Lower leg skin (tissue), 4 donors: ENCODE data around the gene PRRG2. TPM values are rescaled to one million over a fixed set of nuclear protein-coding genes. Genes with fewer than 3 reads are reported as not detected.

Experiments
- DNase-seq, 2 donors: peaks; one replicate each; pipeline ENCODE4 v3.0.0-alpha.2; 2019; ENCODE audit warnings: low spot score in 2 of 2
- H3K4me3 ChIP-seq: fragments of 200-600 bp; sonication (generic); 2 replicates; pipeline ENCODE4 v1.5.1; 2017; ENCODE audit warnings: mild to moderate bottlenecking, low read depth; ENCODE audit not compliant: poor library complexity, severe bottlenecking
- CTCF ChIP-seq, 3 donors: fragments of 450-650 bp; IDR thresholded peaks; one replicate each; pipeline ENCODE4 v1.5.1; 2016; ENCODE audit warnings: antibody characterized with exemption in 3 of 3, mild to moderate bottlenecking in 3 of 3, moderate library complexity in 2 of 3
- POLR2A ChIP-seq, 2 donors: fragments of 450-650 bp; IDR thresholded peaks; one replicate each; pipeline ENCODE4 v1.6.1; 2016 to 2017; ENCODE audit warnings: antibody characterized with exemption in 2 of 2, mild to moderate bottlenecking in 1 of 2, moderate library complexity in 1 of 2
- WGBS, 2 donors: methylation state at CpG; one replicate each; pipeline ENCODE4 v1.1.5; 2018; 5-methylcytosine and 5-hydroxymethylcytosine counted together
- intact Hi-C: fragments of 100-400 bp; cut with DNase I; formaldehyde crosslinking; loops from one replicate; pipeline ENCODE4 v1.15.0; 2023; ENCODE audit warnings: low total_unique reads
- total RNA-seq, 4 donors: library from RNA; depleted of rRNA; stranded (reverse); fragments of >200 nt; gene quantifications; one replicate each; pipeline ENCODE4 v1.1.0, GENCODE V29; 2016

The PRRG2 gene
- total RNA-seq, result 10 to 100 TPM; 13.9 to 31.2 (median 18.6) TPM

DNA sequence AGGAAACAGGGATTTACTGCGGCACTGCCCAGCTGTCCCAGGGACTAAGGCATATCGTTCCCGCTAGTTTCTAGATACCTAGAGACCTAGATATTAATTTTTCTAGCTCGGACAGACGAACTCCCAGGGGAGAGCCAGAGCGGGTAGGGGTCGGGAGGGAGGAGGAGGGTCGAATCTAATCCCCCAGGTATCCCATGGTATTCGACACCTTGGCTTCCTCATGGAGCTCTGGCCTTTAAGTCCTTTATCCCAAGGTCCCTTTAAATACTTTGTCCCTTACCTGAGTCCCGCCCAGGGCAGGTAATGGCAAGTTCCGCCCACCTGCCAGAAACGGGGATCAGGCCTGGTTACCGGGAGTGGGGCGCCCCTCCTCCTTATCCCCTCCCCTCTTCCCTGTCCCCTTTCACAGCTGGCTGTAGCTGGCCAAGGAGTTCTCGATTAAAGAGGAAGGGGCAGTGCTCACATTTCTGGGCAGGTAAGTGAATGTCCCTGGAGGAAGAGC is at the start of gene PRRG2:
TSS of gene PRRG2 (plus strand) at position 310 of the 502 bp plus-strand sequence. CDS start 1,904 bp downstream, outside the sequence.
- DNase-seq, result no peak
- H3K4me3 ChIP-seq, result peak within 1 kb of the TSS; percentile 53
- TF ChIP-seq POLR2A (IDR thresholded peaks at IDR 0.05) (no peak), CTCF (IDR thresholded peaks at IDR 0.05) (no peak)
- intact Hi-C loops, result no loop called here
- 20 to 22% methylated on average over 15 of the region's 15 CpGs for WGBS, 2 donors

DNA sequence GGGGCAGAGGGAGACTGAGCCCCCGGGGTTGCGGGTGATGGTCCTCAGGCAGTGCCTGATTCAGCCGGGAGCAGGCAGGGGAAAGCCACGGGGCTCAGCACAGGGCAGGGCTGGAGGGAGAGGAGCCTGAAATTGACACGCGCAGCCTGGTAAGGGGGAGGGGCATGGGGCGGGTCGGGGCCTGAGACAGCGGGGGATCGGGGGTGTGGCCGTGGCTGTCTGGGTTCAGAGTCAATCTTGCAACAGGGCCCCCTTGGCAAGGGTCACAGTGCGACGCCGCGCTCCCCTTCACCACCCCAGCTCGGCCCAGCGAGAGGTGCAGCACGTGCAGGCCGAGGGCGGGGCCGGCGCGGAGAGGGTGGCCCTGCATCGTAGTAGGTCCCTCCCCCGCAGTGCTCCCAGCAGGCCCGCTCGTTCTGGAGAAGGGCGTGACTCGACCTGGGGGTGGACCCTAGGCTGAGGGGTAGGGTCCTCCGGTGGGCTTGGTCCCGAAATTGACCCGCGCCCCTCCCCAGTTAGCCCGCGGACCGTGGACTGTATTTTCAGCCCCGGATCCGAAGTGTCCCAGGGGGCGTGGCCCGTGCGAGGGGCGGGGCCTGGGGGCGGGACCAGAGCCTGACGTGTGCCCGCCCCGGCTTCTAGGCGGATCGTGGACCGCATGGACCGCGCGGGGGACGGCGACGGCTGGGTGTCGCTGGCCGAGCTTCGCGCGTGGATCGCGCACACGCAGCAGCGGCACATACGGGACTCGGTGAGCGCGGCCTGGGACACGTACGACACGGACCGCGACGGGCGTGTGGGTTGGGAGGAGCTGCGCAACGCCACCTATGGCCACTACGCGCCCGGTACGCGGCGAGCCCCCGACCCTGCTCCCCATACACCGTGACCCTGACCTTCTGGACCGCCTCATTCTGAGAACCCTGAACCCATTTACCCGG is 47.3 kb upstream of the PRRG2 start:
- intact Hi-C loops, result no loop called here
- 9 to 10% methylated on average over 44 to 55 of the region's 87 CpGs for WGBS, 2 donors

GRCh38 chr19:49534632-49535385 is 46.3 kb upstream of the PRRG2 start:
- 74 to 78% methylated on average over 8 of the region's 8 CpGs for WGBS, 2 donors
- no peak for DNase-seq
- no peak overlapping the region for H3K4me3 ChIP-seq
- intact Hi-C loops, result no loop called here
- TF ChIP-seq POLR2A (IDR thresholded peaks at IDR 0.05), result no peak
- TF ChIP-seq CTCF (IDR thresholded peaks at IDR 0.05), result no peak

More for the DNA sequence above, 47.3 kb upstream of the PRRG2 start:
- peak overlapping the region; percentile 14 for H3K4me3 ChIP-seq
- peak; percentile 71 to 95 for DNase-seq
- TF ChIP-seq CTCF (IDR thresholded peaks at IDR 0.05), result no peak
- TF ChIP-seq POLR2A (IDR thresholded peaks at IDR 0.05), result no peak

DNA sequence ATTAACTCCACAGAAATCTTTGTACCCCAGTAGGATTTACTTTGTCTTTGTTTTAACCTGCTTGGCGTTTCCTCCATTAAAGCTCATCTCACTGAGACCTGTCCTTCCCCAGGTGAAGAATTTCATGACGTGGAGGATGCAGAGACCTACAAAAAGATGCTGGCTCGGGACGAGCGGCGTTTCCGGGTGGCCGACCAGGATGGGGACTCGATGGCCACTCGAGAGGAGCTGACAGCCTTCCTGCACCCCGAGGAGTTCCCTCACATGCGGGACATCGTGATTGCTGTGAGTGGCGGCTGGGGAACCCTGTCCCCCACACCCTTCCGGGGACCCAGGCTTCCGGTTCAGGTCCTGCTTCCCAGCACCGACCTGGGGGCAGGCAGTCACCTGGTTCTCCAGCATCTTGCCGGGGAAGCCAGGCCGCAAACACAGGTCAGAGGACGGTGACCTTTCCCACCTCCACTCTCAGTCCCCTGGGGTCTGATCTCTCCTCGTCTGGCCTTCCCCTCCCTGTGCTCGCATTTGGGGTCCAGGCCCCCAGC is 44.1 kb upstream of the PRRG2 start:
- TF ChIP-seq POLR2A (IDR thresholded peaks at IDR 0.05) (no peak), CTCF (IDR thresholded peaks at IDR 0.05) (no peak)
- intact Hi-C loops, result no loop called here
- DNase-seq, result no peak
- WGBS, 2 donors, result 91 to 92% methylated on average over 19 to 22 of the region's 22 CpGs
- no peak overlapping the region for H3K4me3 ChIP-seq

DNA sequence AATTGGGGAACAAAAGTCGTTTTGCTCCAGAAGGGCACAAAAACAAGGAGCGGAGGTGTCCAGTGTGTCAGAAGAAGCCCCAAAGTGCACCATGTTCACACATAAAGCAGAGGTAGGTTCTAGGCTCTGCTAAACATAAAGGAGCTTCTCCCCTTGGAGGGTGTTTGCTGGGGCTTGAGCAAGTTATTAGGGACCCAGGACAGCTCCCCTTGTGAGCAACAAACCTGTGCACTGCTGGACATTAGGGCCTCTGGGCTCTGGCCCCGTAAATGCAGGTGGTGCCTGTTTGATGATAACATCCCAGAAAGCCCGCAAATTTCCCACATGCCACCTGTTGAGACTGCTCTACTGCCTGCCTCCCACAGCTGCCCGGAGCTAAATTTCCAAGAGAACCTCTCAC is 42.5 kb upstream of the PRRG2 start:
- WGBS, 2 donors, result 87 to 91% methylated on average over 5 of the region's 5 CpGs
- H3K4me3 ChIP-seq, result no peak overlapping the region
- intact Hi-C loops, result no loop called here
- TF ChIP-seq CTCF (IDR thresholded peaks at IDR 0.05), result no peak
- TF ChIP-seq POLR2A (IDR thresholded peaks at IDR 0.05), result no peak
- DNase-seq, result no peak
